HG03060 (cell line): ENCODE data around the gene NUP210L.
"Not testable (repeated sequence)": the region's sequence is repeated elsewhere in the genome, so short reads cannot be mapped to it uniquely, and the experiment has no call there.

ENCODE experiments used
- ATAC-seq: cut with Tn5 transposase; IDR thresholded peaks from one replicate; pipeline ENCODE4 v1.9.1; 2021; ENCODE audit warnings: low read depth, moderate number of reproducible peaks; ENCODE audit not compliant: unreplicated experiment

NUP210L gene

GRCh38 chr1:154104433-154105082 lies 50.3 kb downstream of the NUP210L start:
- ATAC-seq = no peak

- ATAC-seq = not testable (repeated sequence)
Observed at GRCh38 chr1:154100141-154100540, 54.7 kb downstream of the NUP210L start.

- ATAC-seq = no peak
Observed at GRCh38 chr1:154097873-154098272, 57.0 kb downstream of the NUP210L start.

DNA sequence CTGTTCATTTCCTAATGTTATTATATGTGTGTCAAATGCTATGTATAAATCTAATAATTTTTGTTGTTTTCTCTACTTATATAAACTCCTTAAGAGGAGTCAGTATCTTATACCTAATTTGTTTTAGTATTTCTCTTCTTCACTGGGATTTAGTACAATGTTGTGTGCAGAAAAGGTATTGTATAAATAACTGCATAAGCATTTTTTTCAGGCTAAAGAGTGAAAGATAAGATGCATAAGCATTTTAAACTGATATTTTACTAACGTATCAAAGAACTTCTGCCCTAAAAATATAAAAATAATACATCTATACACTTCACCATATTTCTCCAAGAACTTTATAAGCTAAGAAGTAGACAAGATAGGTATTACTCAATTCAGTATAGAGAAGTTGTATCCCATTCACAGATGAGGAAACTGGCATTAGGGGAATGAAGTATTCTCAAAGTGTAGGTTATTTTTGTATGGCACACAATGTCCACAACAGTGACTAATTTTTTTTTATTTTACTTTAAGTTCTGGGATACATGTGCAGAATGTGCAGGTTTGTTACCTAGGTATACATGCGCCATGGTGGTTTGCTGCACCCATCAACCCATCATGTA lies 59.3 kb downstream of the NUP210L start:
- no peak for ATAC-seq

- ATAC-seq = no peak
Observed at GRCh38 chr1:154094411-154094810, 60.5 kb downstream of the NUP210L start.

- ATAC-seq = no peak
Observed at GRCh38 chr1:154093699-154094098, 61.2 kb downstream of the NUP210L start.

GRCh38 chr1:154091706-154092105 lies 63.2 kb downstream of the NUP210L start:
- no peak for ATAC-seq

DNA sequence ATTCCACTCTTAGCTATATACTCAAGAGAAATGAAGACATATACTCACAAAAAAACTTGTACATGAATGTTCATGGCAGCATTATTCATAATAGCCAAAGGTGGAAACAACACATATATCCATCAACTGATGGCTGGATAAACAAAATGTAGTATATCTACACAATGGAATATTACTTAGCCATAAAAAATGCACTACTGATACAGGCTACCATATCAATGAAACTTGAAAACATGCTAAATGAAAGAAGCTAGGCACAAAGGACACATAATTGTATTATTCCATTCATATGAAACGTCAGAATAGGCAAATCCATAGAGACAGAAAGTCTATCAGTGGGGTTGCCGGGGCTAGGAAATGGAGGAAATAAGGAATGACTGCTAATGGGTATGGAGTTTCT lies 67.3 kb downstream of the NUP210L start:
- no peak for ATAC-seq

DNA sequence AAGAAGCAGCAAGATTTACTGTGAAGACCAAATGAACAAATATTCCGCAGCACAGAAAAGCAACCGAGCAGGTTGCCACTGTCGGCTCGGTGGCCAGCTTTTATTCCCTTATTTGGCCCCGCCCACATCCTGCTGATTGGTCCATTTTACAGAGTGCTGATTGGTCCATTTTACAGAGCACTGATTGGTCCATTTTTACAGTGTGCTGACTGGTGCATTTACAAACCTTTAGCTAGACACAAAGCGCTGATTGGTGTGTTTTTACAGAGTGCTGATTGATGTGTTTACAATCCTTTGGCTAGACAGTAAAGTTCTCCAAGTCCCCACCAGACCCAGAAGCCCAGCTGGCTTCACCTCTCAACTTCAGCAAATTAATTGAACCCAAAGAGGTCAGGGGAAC lies 71.8 kb downstream of the NUP210L start:
- ATAC-seq = not testable (repeated sequence)

DNA sequence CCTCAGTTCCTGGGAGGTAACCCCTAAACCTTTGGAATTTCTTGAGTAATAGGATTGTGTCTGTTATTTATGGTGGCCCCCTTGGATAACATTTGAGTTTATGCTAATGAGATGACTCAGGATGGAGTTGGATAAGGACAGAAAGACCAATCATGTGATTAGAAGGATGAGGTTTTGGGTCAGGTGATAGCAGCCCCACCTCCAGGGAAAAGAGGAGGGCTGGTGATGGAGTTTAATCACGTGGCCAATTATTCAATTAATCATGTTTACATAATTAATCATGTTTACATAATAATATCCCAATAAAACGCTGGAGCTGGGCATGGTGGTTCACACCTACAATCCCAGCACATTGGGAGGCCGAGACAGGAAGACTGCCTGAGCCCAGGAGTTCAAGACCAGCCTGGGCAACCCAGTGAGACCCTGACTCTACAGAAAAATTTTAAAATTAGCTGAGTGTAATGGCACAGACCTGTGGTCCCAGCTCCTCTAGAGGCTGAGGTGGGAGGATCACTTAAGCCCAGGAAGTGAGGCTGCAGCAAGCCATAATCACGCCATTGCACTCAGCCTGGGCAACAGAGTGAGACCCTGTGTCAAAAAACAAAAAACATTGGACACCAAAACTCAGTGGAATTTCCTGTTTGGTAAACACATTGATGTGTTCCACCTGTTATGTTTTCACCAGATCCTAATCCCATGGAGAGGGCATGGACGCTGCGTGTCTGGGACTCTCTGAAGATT lies 73.3 kb downstream of the NUP210L start:
- no peak for ATAC-seq

GRCh38 chr1:154076413-154076812 lies 78.5 kb downstream of the NUP210L start:
- no peak for ATAC-seq

DNA sequence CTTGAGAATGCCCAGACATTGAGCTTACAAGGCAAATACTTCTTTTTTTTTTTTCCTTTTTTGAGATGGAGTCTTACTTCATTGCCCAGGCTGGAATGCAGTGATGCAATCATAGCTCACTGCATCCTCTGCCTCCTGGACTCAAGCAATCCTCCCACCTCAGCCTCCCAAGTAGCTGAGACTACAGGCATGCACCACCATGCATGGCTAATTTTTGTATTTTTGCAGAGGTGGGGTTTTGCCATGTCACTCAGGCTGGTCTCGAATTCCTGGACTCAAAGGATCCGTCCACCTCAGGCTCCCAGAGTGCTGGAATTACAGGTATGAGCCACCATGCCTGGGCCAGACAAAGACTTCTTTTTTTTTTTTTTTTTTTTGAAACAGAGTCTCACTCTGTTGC lies 79.1 kb downstream of the NUP210L start:
- ATAC-seq = no peak

GRCh38 chr1:154062309-154062708 lies 92.6 kb downstream of the NUP210L start:
- ATAC-seq = no peak

- not testable (repeated sequence) for ATAC-seq
Observed at GRCh38 chr1:154047436-154047835, 107.4 kb downstream of the NUP210L start.

DNA sequence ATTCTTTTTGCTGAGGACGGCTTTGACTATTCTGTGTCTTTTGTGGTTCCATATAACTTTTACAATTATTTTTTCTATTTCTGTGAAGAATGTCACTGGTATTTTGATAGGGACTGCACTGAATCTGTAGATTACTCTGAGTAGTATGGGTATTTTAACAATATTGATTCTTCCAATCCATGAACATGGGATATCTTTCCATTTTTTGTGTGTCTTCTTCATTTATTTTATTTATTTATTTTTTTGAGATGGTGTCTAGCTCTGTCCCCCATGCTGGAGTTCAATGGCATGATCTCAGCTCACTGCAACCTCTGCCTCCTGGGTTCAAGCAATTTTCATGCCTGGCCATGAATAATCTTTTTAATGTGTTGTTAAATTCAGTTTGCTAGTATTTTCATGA lies 121.2 kb downstream of the NUP210L start:
- not testable (repeated sequence) for ATAC-seq

GRCh38 chr1:154019940-154020339 lies 134.9 kb downstream of the NUP210L start:
- ATAC-seq = no peak

GRCh38 chr1:154019269-154019668 lies 135.6 kb downstream of the NUP210L start:
- no peak for ATAC-seq

GRCh38 chr1:154014154-154014907 lies 140.5 kb downstream of the NUP210L start:
- ATAC-seq = no peak

- ATAC-seq = not testable (repeated sequence)
Observed at GRCh38 chr1:154012543-154012942, 142.3 kb downstream of the NUP210L start.

- no peak for ATAC-seq
Observed at GRCh38 chr1:154012129-154012528, 142.7 kb downstream of the NUP210L start.

GRCh38 chr1:154006136-154006535 lies 148.7 kb downstream of the NUP210L start:
- no peak for ATAC-seq
